ENCODE measurements around the gene HTR7. TPM values are rescaled to one million over a fixed set of nuclear protein-coding genes. Genes with fewer than 3 reads are reported as not detected.

HTR7 gene
- total and polyA plus RNA-seq, 10 donors: 0.13 to 1.1 (median 0.73) TPM

DNA sequence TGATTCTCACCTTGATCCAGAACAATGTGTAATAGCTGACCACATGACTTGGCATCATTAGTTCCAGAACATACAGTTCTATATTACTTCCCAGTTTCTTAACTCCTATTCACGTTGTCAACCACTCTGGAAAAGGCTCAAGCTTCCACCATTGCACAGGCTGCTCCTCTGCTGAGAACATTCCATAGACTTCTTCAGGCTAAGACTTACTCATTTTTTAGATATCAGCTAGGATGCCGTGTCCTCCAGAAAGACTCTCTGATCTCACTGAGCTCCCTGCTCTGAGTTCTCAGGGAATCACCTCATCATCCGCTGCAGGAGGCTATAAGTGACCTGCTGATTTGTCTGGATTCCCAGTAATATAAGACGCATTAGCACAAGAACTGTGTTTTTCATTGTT, 73.1 kb downstream of the HTR7 start:
- 65 to 86% (median 83%) methylated on average over 4 of the region's 4 CpGs for WGBS, 5 donors
- intact Hi-C loops (cut with DNase I; ENCODE audit: low total_unique reads): loop anchor here (5.0 kb wide), 1 partner anchor 992 kb away; no protein-coding TSS in a partner anchor
- H3K9me3 ChIP-seq: no peaks in the 10 kb centered on the region
- TF ChIP-seq, protein P1, sequence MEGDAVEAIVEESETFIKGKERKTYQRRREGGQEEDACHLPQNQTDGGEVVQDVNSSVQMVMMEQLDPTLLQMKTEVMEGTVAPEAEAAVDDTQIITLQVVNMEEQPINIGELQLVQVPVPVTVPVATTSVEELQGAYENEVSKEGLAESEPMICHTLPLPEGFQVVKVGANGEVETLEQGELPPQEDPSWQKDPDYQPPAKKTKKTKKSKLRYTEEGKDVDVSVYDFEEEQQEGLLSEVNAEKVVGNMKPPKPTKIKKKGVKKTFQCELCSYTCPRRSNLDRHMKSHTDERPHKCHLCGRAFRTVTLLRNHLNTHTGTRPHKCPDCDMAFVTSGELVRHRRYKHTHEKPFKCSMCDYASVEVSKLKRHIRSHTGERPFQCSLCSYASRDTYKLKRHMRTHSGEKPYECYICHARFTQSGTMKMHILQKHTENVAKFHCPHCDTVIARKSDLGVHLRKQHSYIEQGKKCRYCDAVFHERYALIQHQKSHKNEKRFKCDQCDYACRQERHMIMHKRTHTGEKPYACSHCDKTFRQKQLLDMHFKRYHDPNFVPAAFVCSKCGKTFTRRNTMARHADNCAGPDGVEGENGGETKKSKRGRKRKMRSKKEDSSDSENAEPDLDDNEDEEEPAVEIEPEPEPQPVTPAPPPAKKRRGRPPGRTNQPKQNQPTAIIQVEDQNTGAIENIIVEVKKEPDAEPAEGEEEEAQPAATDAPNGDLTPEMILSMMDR (IDR thresholded peaks at IDR 0.05 in 8 of 11, conservative IDR thresholded peaks at IDR 0.05 in 3 of 11): no peak
- TF ChIP-seq POLR2A (IDR thresholded peaks at IDR 0.05): no peak
- TF ChIP-seq POLR2AphosphoS5 (IDR thresholded peaks at IDR 0.05): no peak
- peaks cover 0 to 5% (median 0%) of the 10 kb centered on the region in 7 donors for H3K27me3 ChIP-seq (replicated peaks in 1 of 7)
- peaks cover 0 to 10% (median 0%) of the 10 kb centered on the region in 6 donors for H3K4me1 ChIP-seq
- no peaks in the 10 kb centered on the region for H3K36me3 ChIP-seq
- no peak overlapping the region for H3K27ac ChIP-seq
- DNase-seq: no peak
- no peak overlapping the region for H3K4me3 ChIP-seq

DNA sequence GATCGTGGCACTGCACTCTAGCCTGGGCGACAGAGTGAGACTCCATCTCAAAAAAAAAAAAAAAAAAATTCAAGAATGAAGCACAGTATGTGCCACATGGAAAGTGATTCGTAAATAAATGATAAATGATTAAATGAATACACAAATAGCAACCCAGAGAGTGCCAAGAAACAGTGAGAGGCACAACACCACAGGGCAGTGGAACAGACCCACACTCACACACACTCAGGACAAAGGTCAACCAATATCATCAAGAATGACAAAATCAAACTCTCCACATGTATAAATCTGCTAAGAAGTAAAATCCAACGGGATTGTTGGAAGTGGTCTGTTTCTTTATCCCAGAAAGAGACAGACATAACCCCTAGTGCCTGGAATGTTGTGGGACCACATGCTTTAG, 77.4 kb downstream of the HTR7 start:
- Histone ChIP-seq H3K9me3 (no peaks in the 10 kb centered on the region), H3K27ac (no peak overlapping the region), H3K4me1 (peaks cover 0 to 3% (median 0%) of the 10 kb centered on the region in 6 donors), H3K36me3 (no peaks in the 10 kb centered on the region), H3K27me3 (replicated peaks in 1 of 7) (peaks cover 0 to 4% (median 0%) of the 10 kb centered on the region in 7 donors), H3K4me3 (no peak overlapping the region)
- no peak for DNase-seq
- 80 to 91% (median 82%) methylated on average over 4 of the region's 4 CpGs for WGBS, 5 donors
- TF ChIP-seq POLR2AphosphoS5 (IDR thresholded peaks at IDR 0.05): no peak
- TF ChIP-seq, protein P1 (IDR thresholded peaks at IDR 0.05 in 8 of 11, conservative IDR thresholded peaks at IDR 0.05 in 3 of 11): no peak
- intact Hi-C loops (cut with DNase I; ENCODE audit: low total_unique reads): no loop called here

DNA sequence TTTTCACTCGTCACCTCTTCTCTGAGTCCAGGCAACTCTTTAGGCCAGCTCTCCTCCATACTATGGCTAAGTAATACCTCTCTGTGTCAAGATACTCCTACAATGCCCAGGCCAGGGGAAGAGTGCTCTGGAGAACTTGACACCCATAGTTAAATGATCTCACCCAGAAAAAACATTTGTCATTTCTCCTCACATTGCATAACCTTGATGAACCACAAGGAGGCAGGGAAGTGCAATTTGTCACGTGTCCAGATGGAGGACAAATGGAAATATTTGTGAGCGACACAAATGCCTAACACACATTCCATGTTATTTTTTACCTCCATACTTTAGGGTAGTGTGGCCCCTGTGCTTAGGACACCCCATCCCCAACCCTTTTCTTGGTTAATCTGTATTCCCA, 78.3 kb downstream of the HTR7 start:
- Histone ChIP-seq H3K36me3 (no peaks in the 10 kb centered on the region), H3K4me3 (no peak overlapping the region), H3K27me3 (replicated peaks in 1 of 7) (peaks cover 0 to 4% (median 0%) of the 10 kb centered on the region in 7 donors), H3K27ac (no peak overlapping the region), H3K4me1 (peaks cover 0 to 3% (median 0%) of the 10 kb centered on the region in 6 donors), H3K9me3 (no peaks in the 10 kb centered on the region)
- 56 to 72% (median 66%) methylated on average over 3 of the region's 3 CpGs for WGBS, 5 donors
- intact Hi-C loops (cut with DNase I; ENCODE audit: low total_unique reads): no loop called here
- no peak for DNase-seq
- no peak for TF ChIP-seq POLR2A (IDR thresholded peaks at IDR 0.05)
- TF ChIP-seq POLR2AphosphoS5 (IDR thresholded peaks at IDR 0.05): no peak
- TF ChIP-seq, protein P1 (IDR thresholded peaks at IDR 0.05 in 8 of 11, conservative IDR thresholded peaks at IDR 0.05 in 3 of 11): no peak

DNA sequence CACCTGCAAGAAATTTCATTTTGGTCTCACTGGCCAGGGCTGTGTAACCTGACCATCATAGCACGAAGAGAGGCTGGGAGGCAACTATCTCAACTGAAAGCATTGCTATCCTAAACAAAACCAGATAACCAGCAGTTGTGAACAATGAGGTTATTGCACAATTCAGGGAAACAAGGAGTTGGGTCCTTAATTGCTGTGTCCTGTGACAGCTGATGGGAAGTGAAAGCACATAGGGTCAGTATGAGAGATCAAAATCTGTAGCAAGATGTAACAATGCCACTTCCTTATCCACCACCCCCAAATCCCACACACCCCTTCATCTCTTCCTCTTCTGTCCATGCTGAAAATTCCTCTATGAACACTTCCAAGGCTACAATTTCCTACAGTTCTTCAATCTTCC, 80.2 kb downstream of the HTR7 start:
- intact Hi-C loops (cut with DNase I; ENCODE audit: low total_unique reads): no loop called here
- Histone ChIP-seq H3K4me3 (no peak overlapping the region), H3K27me3 (replicated peaks in 1 of 7) (peaks cover 0 to 4% (median 0%) of the 10 kb centered on the region in 7 donors), H3K4me1 (peaks cover 0 to 3% (median 0%) of the 10 kb centered on the region in 6 donors), H3K27ac (no peak overlapping the region), H3K9me3 (no peaks in the 10 kb centered on the region), H3K36me3 (no peaks in the 10 kb centered on the region)
- 55 to 85% (median 62%) methylated on average over 1 of the region's 1 CpG for WGBS, 5 donors
- TF ChIP-seq POLR2AphosphoS5 (IDR thresholded peaks at IDR 0.05) (no peak), POLR2A (IDR thresholded peaks at IDR 0.05) (no peak)
- TF ChIP-seq, protein P1 (IDR thresholded peaks at IDR 0.05 in 8 of 11, conservative IDR thresholded peaks at IDR 0.05 in 3 of 11): no peak
- no peak for DNase-seq
